H1 (cell line): ENCODE data around the gene TTI1. TPM values are rescaled to one million over a fixed set of nuclear protein-coding genes. Genes with fewer than 3 reads are reported as not detected.

ENCODE experiments used
- CHD2 ChIP-seq: IDR thresholded peaks from 2 replicates; pipeline ENCODE4 v1.6.1; 2012; ENCODE audit warnings: low read length, improper control_type of control experiment
- CREB1 ChIP-seq: IDR thresholded peaks from 2 replicates; pipeline ENCODE4 v1.6.1; 2012; ENCODE audit warnings: inconsistent platforms
- KDM1A ChIP-seq: fragments of 200-600, 300-600 bp; sonication (generic); IDR thresholded peaks from 2 replicates; pipeline ENCODE4 v1.7.1; 2016; ENCODE audit warnings: mild to moderate bottlenecking, low read length, borderline replicate concordance
- MAFK ChIP-seq: IDR thresholded peaks from 2 replicates; pipeline ENCODE4 v1.6.1; 2012; ENCODE audit warnings: low read depth, mild to moderate bottlenecking, improper control_type of control experiment, low read length
- POLR2AphosphoS5 ChIP-seq: IDR thresholded peaks from 2 replicates; pipeline ENCODE4 v1.6.1; 2011; ENCODE audit warnings: low read depth, low read length
- RBBP5 ChIP-seq: IDR thresholded peaks from 2 replicates; pipeline ENCODE4 v1.7.1; 2012; ENCODE audit warnings: low read depth, mild to moderate bottlenecking, inconsistent platforms, low read length, moderate library complexity, borderline replicate concordance
- SIRT6 ChIP-seq: IDR thresholded peaks from one replicate; pipeline ENCODE4 v1.7.1; 2012; ENCODE audit warnings: low read length, inconsistent platforms
- SIX5 ChIP-seq: IDR thresholded peaks from 2 replicates; pipeline ENCODE4 v1.6.1; 2011; ENCODE audit warnings: mild to moderate bottlenecking, low read depth, low read length
- SRF ChIP-seq: IDR thresholded peaks from 2 replicates; pipeline ENCODE4 v1.6.1; 2011; ENCODE audit warnings: mild to moderate bottlenecking, low read depth, low read length, moderate library complexity
- TAF7 ChIP-seq: optimal IDR thresholded peaks from 2 replicates; pipeline ENCODE3; 2011; ENCODE audit warnings: low read depth, mild to moderate bottlenecking, inconsistent platforms, low read length, moderate library complexity, borderline replicate concordance
- polyA plus RNA-seq, 7 experiments: library from polyadenylated mRNA; depleted of rRNA in 3 of 7; stranded (reverse) in 5 of 7; unstranded in 2 of 7; fragments of >200 nt in 5 of 7; fragments of 200-250 nt in 2 of 7; gene quantifications; 1 replicate in 5 of 7; 2 replicates in 1 of 7; 4 replicates in 1 of 7; pipeline versions ENCODE4 v1.2.1 to v1.2.3, GENCODE V29; 2011 to 2013; ENCODE audit warnings: missing spikeins in 2 of 7, mixed read lengths in 2 of 7
- total RNA-seq: library from RNA; stranded (reverse); fragmentation: NEBNext Ultra II Directional; extraction: Animal tissue kit (Norgen Biotek cat#: 25700); gene quantifications from 2 replicates; pipeline ENCODE4 v1.2.1, GENCODE V29; 2021
- TF ChIP-seq, protein P1 (sequence below): fragments of 300-600 bp; sonication (generic); IDR thresholded peaks from 2 replicates; pipeline ENCODE4 v1.7.1; 2012; ENCODE audit warnings: low read length, moderate library complexity, mild to moderate bottlenecking, inconsistent platforms; ENCODE audit not compliant: insufficient replicate concordance

Gene TTI1
- total and polyA plus RNA-seq, 2 of the 8 experiments (the other 6 are each of a cell fraction or from before 2014, with no cell fraction given), result 34.1 to 47.0 TPM

GRCh38 chr20:38033330-38034107 lies at the start of gene TTI1, which contains the start of gene RPRD1B (continued):
- no peak for TF ChIP-seq KDM1A
- peak; percentile 86 for TF ChIP-seq TAF7
- peak; percentile 17; the same call in 1 of the 2 replicates for TF ChIP-seq SIX5
- no peak for TF ChIP-seq MAFK
- peak; percentile 69 for TF ChIP-seq SRF
- TF ChIP-seq POLR2AphosphoS5, result peak; percentile 96
- peak; percentile 70 for TF ChIP-seq CHD2
- TF ChIP-seq, protein P1, sequence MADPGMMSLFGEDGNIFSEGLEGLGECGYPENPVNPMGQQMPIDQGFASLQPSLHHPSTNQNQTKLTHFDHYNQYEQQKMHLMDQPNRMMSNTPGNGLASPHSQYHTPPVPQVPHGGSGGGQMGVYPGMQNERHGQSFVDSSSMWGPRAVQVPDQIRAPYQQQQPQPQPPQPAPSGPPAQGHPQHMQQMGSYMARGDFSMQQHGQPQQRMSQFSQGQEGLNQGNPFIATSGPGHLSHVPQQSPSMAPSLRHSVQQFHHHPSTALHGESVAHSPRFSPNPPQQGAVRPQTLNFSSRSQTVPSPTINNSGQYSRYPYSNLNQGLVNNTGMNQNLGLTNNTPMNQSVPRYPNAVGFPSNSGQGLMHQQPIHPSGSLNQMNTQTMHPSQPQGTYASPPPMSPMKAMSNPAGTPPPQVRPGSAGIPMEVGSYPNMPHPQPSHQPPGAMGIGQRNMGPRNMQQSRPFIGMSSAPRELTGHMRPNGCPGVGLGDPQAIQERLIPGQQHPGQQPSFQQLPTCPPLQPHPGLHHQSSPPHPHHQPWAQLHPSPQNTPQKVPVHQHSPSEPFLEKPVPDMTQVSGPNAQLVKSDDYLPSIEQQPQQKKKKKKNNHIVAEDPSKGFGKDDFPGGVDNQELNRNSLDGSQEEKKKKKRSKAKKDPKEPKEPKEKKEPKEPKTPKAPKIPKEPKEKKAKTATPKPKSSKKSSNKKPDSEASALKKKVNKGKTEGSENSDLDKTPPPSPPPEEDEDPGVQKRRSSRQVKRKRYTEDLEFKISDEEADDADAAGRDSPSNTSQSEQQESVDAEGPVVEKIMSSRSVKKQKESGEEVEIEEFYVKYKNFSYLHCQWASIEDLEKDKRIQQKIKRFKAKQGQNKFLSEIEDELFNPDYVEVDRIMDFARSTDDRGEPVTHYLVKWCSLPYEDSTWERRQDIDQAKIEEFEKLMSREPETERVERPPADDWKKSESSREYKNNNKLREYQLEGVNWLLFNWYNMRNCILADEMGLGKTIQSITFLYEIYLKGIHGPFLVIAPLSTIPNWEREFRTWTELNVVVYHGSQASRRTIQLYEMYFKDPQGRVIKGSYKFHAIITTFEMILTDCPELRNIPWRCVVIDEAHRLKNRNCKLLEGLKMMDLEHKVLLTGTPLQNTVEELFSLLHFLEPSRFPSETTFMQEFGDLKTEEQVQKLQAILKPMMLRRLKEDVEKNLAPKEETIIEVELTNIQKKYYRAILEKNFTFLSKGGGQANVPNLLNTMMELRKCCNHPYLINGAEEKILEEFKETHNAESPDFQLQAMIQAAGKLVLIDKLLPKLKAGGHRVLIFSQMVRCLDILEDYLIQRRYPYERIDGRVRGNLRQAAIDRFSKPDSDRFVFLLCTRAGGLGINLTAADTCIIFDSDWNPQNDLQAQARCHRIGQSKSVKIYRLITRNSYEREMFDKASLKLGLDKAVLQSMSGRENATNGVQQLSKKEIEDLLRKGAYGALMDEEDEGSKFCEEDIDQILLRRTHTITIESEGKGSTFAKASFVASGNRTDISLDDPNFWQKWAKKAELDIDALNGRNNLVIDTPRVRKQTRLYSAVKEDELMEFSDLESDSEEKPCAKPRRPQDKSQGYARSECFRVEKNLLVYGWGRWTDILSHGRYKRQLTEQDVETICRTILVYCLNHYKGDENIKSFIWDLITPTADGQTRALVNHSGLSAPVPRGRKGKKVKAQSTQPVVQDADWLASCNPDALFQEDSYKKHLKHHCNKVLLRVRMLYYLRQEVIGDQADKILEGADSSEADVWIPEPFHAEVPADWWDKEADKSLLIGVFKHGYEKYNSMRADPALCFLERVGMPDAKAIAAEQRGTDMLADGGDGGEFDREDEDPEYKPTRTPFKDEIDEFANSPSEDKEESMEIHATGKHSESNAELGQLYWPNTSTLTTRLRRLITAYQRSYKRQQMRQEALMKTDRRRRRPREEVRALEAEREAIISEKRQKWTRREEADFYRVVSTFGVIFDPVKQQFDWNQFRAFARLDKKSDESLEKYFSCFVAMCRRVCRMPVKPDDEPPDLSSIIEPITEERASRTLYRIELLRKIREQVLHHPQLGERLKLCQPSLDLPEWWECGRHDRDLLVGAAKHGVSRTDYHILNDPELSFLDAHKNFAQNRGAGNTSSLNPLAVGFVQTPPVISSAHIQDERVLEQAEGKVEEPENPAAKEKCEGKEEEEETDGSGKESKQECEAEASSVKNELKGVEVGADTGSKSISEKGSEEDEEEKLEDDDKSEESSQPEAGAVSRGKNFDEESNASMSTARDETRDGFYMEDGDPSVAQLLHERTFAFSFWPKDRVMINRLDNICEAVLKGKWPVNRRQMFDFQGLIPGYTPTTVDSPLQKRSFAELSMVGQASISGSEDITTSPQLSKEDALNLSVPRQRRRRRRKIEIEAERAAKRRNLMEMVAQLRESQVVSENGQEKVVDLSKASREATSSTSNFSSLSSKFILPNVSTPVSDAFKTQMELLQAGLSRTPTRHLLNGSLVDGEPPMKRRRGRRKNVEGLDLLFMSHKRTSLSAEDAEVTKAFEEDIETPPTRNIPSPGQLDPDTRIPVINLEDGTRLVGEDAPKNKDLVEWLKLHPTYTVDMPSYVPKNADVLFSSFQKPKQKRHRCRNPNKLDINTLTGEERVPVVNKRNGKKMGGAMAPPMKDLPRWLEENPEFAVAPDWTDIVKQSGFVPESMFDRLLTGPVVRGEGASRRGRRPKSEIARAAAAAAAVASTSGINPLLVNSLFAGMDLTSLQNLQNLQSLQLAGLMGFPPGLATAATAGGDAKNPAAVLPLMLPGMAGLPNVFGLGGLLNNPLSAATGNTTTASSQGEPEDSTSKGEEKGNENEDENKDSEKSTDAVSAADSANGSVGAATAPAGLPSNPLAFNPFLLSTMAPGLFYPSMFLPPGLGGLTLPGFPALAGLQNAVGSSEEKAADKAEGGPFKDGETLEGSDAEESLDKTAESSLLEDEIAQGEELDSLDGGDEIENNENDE, result no peak
- TF ChIP-seq SIRT6, result no peak
- TF ChIP-seq CREB1, result peak; percentile 98
- peak; percentile 92 for TF ChIP-seq RBBP5
